HEK293 (cell line): ENCODE data around the gene MTFP1.

Experiments used
- MYNN ChIP-seq: fragments of 450-650 bp; formaldehyde crosslinking; IDR thresholded peaks from 2 replicates; pipeline ENCODE4 v1.5.1; 2016; ENCODE audit warnings: missing biosample characterization, missing genetic modification characterization, borderline replicate concordance
- SCRT1 ChIP-seq: fragments of 450-650 bp; formaldehyde crosslinking; IDR thresholded peaks from 2 replicates; pipeline ENCODE4 v1.5.1; 2016; ENCODE audit warnings: missing biosample characterization, missing genetic modification characterization, borderline replicate concordance
- SCRT2 ChIP-seq: fragments of 450-650 bp; formaldehyde crosslinking; IDR thresholded peaks from 2 replicates; pipeline ENCODE4 v1.5.1; 2016; ENCODE audit warnings: missing biosample characterization, missing genetic modification characterization
- SP7 ChIP-seq: fragments of 450-650 bp; formaldehyde crosslinking; IDR thresholded peaks from 2 replicates; pipeline ENCODE4 v1.5.1; 2016; ENCODE audit warnings: missing biosample characterization, missing genetic modification characterization
- TCF7L2 ChIP-seq: IDR thresholded peaks from 2 replicates; pipeline ENCODE4 v1.6.1; 2011; ENCODE audit warnings: low read depth, mild to moderate bottlenecking, inconsistent platforms, low read length, moderate library complexity, borderline replicate concordance
- ZBTB11 ChIP-seq: fragments of 450-650 bp; formaldehyde crosslinking; conservative IDR thresholded peaks from 2 replicates; pipeline ENCODE4 v1.5.1; 2016; ENCODE audit warnings: low read depth, missing biosample characterization, missing genetic modification characterization
- ZNF133 ChIP-seq: fragments of 450-650 bp; formaldehyde crosslinking; IDR thresholded peaks from 2 replicates; pipeline ENCODE4 v1.5.1; 2016; ENCODE audit warnings: missing biosample characterization, missing genetic modification characterization
- ZNF138 ChIP-seq: fragments of 450-650 bp; formaldehyde crosslinking; IDR thresholded peaks from 2 replicates; pipeline ENCODE4 v1.5.1; 2016; ENCODE audit warnings: missing biosample characterization, missing genetic modification characterization, borderline replicate concordance
- ZNF16 ChIP-seq: fragments of 450-650 bp; formaldehyde crosslinking; IDR thresholded peaks from 2 replicates; pipeline ENCODE4 v1.5.1; 2016; ENCODE audit warnings: low read depth, missing biosample characterization, missing genetic modification characterization
- ZNF202 ChIP-seq: fragments of 450-650 bp; formaldehyde crosslinking; IDR thresholded peaks from 2 replicates; pipeline ENCODE4 v1.5.1; 2016; ENCODE audit warnings: missing biosample characterization, missing genetic modification characterization, borderline replicate concordance
- ZNF221 ChIP-seq: fragments of 450-650 bp; formaldehyde crosslinking; IDR thresholded peaks from 2 replicates; pipeline ENCODE4 v1.5.1; 2017; ENCODE audit warnings: missing biosample characterization, missing genetic modification characterization, borderline replicate concordance
- ZNF341 ChIP-seq: fragments of 450-650 bp; formaldehyde crosslinking; IDR thresholded peaks from 2 replicates; pipeline ENCODE4; 2016; ENCODE audit warnings: low read depth, missing biosample characterization, missing genetic modification characterization
- ZNF391 ChIP-seq: fragments of 450-650 bp; formaldehyde crosslinking; IDR thresholded peaks from 2 replicates; pipeline ENCODE4 v1.5.1; 2016; ENCODE audit warnings: low read depth, missing biosample characterization, missing genetic modification characterization, borderline replicate concordance
- ZNF398 ChIP-seq: fragments of 450-650 bp; formaldehyde crosslinking; IDR thresholded peaks from 2 replicates; pipeline ENCODE4 v1.5.1; 2017; ENCODE audit warnings: missing biosample characterization, missing genetic modification characterization
- ZNF473 ChIP-seq: fragments of 450-650 bp; formaldehyde crosslinking; IDR thresholded peaks from 2 replicates; pipeline ENCODE4 v1.5.1; 2017; ENCODE audit warnings: missing biosample characterization, missing genetic modification characterization
- ZNF544 ChIP-seq: fragments of 450-650 bp; formaldehyde crosslinking; IDR thresholded peaks from 2 replicates; pipeline ENCODE4 v1.5.0; 2017; ENCODE audit warnings: missing biosample characterization, missing genetic modification characterization
- ZNF639 ChIP-seq: fragments of 450-650 bp; formaldehyde crosslinking; IDR thresholded peaks from 2 replicates; pipeline ENCODE4 v1.5.1; 2016; ENCODE audit warnings: missing biosample characterization, missing genetic modification characterization
- ZSCAN16 ChIP-seq: fragments of 450-650 bp; formaldehyde crosslinking; IDR thresholded peaks from 2 replicates; pipeline ENCODE4 v1.5.1; 2016; ENCODE audit warnings: missing biosample characterization, missing genetic modification characterization
- TF ChIP-seq, protein P1 (sequence below): fragments of 450-650 bp; IDR thresholded peaks from 2 replicates; pipeline ENCODE4 v1.5.1; 2018; ENCODE audit warnings: missing biosample characterization, mild to moderate bottlenecking, missing genetic modification characterization
- TF ChIP-seq, protein P2 (sequence below): fragments of 450-650 bp; formaldehyde crosslinking; IDR thresholded peaks from 2 replicates; pipeline ENCODE4 v1.5.1; 2017; ENCODE audit warnings: missing biosample characterization, missing genetic modification characterization
- TF ChIP-seq, protein P3 (sequence below): sonication (generic); formaldehyde crosslinking; IDR thresholded peaks from 2 replicates; pipeline ENCODE4 v1.8.1; 2022; ENCODE audit warnings: mild to moderate bottlenecking, moderate library complexity, missing genetic modification reagents
- TF ChIP-seq, protein P4 (sequence below): fragments of 450-650 bp; formaldehyde crosslinking; IDR thresholded peaks from 2 replicates; pipeline ENCODE4 v1.5.1; 2016; ENCODE audit warnings: missing biosample characterization, missing genetic modification characterization
- TF ChIP-seq, protein P5 (sequence below): fragments of 450-650 bp; formaldehyde crosslinking; IDR thresholded peaks from 2 replicates; pipeline ENCODE4 v1.5.1; 2016; ENCODE audit warnings: missing biosample characterization, missing genetic modification characterization, low read depth

The MTFP1 gene

DNA sequence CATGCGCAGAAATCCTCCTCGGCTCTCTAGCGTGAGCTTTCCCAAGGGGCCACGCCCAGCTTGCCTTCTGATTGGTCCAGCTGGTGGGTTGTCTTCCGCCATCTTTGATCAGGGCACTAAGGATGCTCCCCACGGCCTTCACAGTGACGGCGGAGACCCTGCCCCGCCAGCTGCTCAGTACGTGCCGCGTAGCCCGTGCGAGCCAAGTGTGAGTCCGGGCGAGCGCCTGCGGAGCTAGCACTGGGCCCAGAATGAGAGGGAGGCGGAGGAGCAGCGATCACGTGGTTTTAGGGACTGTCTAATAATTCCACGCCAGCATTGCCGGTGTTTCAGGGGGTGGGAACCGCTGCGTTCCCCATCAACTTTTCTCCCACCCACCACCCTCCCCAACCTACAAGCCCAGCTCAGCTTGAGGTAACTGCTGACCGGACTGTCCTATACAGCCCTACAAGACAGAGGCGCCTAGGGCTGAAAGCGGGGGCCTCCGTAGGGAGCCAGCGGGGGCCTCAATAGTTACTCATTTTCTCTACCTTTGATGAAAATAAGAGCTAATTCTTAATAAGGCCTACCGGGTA is 1.5 kb upstream of the MTFP1 start (continued):
- TF ChIP-seq TCF7L2, result no peak; the same call in 1 of the 2 replicates
- TF ChIP-seq, protein P1, sequence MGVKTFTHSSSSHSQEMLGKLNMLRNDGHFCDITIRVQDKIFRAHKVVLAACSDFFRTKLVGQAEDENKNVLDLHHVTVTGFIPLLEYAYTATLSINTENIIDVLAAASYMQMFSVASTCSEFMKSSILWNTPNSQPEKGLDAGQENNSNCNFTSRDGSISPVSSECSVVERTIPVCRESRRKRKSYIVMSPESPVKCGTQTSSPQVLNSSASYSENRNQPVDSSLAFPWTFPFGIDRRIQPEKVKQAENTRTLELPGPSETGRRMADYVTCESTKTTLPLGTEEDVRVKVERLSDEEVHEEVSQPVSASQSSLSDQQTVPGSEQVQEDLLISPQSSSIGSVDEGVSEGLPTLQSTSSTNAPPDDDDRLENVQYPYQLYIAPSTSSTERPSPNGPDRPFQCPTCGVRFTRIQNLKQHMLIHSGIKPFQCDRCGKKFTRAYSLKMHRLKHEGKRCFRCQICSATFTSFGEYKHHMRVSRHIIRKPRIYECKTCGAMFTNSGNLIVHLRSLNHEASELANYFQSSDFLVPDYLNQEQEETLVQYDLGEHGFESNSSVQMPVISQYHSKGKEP, result peak; percentile 20; the same call in 1 of the 2 replicates
- TF ChIP-seq, protein P2, sequence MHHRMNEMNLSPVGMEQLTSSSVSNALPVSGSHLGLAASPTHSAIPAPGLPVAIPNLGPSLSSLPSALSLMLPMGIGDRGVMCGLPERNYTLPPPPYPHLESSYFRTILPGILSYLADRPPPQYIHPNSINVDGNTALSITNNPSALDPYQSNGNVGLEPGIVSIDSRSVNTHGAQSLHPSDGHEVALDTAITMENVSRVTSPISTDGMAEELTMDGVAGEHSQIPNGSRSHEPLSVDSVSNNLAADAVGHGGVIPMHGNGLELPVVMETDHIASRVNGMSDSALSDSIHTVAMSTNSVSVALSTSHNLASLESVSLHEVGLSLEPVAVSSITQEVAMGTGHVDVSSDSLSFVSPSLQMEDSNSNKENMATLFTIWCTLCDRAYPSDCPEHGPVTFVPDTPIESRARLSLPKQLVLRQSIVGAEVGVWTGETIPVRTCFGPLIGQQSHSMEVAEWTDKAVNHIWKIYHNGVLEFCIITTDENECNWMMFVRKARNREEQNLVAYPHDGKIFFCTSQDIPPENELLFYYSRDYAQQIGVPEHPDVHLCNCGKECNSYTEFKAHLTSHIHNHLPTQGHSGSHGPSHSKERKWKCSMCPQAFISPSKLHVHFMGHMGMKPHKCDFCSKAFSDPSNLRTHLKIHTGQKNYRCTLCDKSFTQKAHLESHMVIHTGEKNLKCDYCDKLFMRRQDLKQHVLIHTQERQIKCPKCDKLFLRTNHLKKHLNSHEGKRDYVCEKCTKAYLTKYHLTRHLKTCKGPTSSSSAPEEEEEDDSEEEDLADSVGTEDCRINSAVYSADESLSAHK, result peak; percentile 35; the same call in 1 of the 2 replicates
- peak; percentile 61 for TF ChIP-seq ZNF639 (tag by site-specific recombination)
- TF ChIP-seq SP7 (tag by site-specific recombination), result peak; percentile 76; the same call in 1 of the 2 replicates
- no peak for TF ChIP-seq SCRT2 (tag by site-specific recombination)
- TF ChIP-seq ZSCAN16 (tag by site-specific recombination), result no peak
- peak; percentile 83 for TF ChIP-seq ZBTB11 (tag by site-specific recombination)
- no peak for TF ChIP-seq ZNF473 (tag by site-specific recombination)
- no peak for TF ChIP-seq ZNF544
- TF ChIP-seq ZNF391 (tag by site-specific recombination), result no peak
- no peak for TF ChIP-seq ZNF16 (tag by site-specific recombination)
- TF ChIP-seq ZNF202 (tag by site-specific recombination), result no peak
- no peak for TF ChIP-seq ZNF133
- peak; percentile 57 for TF ChIP-seq ZNF398 (tag by site-specific recombination)
- TF ChIP-seq, protein P3, sequence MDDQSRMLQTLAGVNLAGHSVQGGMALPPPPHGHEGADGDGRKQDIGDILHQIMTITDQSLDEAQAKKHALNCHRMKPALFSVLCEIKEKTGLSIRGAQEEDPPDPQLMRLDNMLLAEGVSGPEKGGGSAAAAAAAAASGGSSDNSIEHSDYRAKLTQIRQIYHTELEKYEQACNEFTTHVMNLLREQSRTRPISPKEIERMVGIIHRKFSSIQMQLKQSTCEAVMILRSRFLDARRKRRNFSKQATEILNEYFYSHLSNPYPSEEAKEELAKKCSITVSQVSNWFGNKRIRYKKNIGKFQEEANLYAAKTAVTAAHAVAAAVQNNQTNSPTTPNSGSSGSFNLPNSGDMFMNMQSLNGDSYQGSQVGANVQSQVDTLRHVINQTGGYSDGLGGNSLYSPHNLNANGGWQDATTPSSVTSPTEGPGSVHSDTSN, result peak; percentile 87; the same call in 1 of the 2 replicates
- TF ChIP-seq SCRT1 (tag by site-specific recombination), result no peak
- TF ChIP-seq, protein P4, sequence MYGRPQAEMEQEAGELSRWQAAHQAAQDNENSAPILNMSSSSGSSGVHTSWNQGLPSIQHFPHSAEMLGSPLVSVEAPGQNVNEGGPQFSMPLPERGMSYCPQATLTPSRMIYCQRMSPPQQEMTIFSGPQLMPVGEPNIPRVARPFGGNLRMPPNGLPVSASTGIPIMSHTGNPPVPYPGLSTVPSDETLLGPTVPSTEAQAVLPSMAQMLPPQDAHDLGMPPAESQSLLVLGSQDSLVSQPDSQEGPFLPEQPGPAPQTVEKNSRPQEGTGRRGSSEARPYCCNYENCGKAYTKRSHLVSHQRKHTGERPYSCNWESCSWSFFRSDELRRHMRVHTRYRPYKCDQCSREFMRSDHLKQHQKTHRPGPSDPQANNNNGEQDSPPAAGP (tag by site-specific recombination), result peak; percentile 86
- TF ChIP-seq ZNF138 (tag by site-specific recombination), result no peak
- TF ChIP-seq, protein P5, sequence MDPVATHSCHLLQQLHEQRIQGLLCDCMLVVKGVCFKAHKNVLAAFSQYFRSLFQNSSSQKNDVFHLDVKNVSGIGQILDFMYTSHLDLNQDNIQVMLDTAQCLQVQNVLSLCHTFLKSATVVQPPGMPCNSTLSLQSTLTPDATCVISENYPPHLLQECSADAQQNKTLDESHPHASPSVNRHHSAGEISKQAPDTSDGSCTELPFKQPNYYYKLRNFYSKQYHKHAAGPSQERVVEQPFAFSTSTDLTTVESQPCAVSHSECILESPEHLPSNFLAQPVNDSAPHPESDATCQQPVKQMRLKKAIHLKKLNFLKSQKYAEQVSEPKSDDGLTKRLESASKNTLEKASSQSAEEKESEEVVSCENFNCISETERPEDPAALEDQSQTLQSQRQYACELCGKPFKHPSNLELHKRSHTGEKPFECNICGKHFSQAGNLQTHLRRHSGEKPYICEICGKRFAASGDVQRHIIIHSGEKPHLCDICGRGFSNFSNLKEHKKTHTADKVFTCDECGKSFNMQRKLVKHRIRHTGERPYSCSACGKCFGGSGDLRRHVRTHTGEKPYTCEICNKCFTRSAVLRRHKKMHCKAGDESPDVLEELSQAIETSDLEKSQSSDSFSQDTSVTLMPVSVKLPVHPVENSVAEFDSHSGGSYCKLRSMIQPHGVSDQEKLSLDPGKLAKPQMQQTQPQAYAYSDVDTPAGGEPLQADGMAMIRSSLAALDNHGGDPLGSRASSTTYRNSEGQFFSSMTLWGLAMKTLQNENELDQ (tag by site-specific recombination), result no peak
- no peak for TF ChIP-seq MYNN
- TF ChIP-seq ZNF341 (tag by site-specific recombination), result peak; percentile 91
- 0 out of 2 replicates have a peak, but pooled peaks have one; percentile 32 for TF ChIP-seq ZNF221 (tag by site-specific recombination)
